ENCODE data around the gene TMEM151B. TPM values are rescaled to one million over a fixed set of nuclear protein-coding genes. Genes with fewer than 3 reads are reported as not detected.

Gene TMEM151B
- total and polyA plus RNA-seq, 2 donors (not counting 1 experiment from before 2014, with no cell fraction given) = 0.01 to 0.10 TPM

DNA sequence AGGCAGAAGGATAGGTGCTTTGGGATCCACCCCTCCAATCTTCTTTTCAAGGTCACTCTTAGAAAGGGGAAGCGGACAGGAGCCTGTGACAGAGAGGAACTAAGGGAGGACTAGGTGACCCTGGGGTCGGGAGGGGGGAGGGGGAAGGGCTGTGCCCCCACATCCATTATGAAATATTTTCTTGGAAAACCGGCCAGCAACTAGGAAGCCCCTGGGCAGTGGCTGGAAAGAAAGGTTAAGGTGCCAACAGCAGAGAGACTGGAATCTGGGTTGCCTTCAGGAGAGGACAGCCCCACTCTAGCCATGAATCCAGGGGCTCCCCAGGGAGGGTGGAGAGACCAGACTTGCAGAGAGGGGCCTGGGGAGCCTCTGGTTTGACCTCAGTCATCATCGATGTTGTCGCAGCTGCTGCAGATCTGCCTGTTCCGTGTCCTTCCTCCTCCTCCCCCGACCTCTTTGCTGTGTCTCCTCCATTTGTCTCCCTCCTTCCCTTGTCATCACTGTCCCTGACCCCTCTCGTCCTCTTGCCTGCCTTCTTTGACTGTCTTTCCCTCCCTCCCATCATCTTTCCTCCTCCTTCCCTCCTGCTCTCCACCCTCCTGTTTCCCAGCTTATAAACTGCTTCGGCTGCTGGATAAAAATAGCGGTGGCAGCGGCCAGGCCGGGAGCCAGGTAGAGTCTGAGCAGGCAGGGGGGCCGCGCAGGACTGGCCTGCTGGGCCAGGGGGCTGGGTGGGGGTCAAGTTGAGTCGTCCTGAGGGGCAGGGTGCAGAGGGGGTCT, 43.7 kb upstream of the TMEM151B start:
- H3K4me3 Mint-ChIP-seq = no peak overlapping the region
- Histone ChIP-seq H4K20me1 (ENCODE audit: control insufficient read depth, insufficient read depth, low read length, poor library complexity, severe bottlenecking) (no peaks in the 10 kb centered on the region), H3K36me3 (replicated peaks in 1 of 2; ENCODE audit: control extremely low read depth in 1 of 2, control insufficient read depth in 1 of 2, extremely low read depth in 1 of 2, insufficient read depth in 2 of 2, low read length in 1 of 2) (no peaks in the 10 kb centered on the region), H3K4me1 (ENCODE audit: control insufficient read depth in 2 of 2, insufficient read depth in 2 of 2, low read length in 2 of 2) (peaks cover 12 to 21% of the 10 kb centered on the region in 2 donors), H3K9ac (ENCODE audit: low read length) (no peak overlapping the region), H3K4me2 (replicated peaks; ENCODE audit: low read depth, low read length, poor library complexity, severe bottlenecking) (no peak overlapping the region), H3K4me3 (ENCODE audit: control extremely low read depth in 1 of 5, extremely low read depth in 1 of 5, insufficient read depth in 1 of 5, low read depth in 2 of 5, low read length in 4 of 5) (no peak overlapping the region), H2AFZ (ENCODE audit: insufficient read depth, low read depth, low read length, poor library complexity, severe bottlenecking) (no peak overlapping the region), H3K9me3 (ENCODE audit: control extremely low read depth in 1 of 3, control insufficient read depth in 2 of 3, insufficient read depth in 1 of 3, low read length in 2 of 3) (no peaks in the 10 kb centered on the region), H3K27me3 (replicated peaks in 1 of 4; ENCODE audit: control extremely low read depth in 1 of 4, control insufficient read depth in 3 of 4, insufficient read depth in 4 of 4, low read length in 3 of 4) (peaks cover 0 to 2% (median 0%) of the 10 kb centered on the region in 4 experiments), H3K27ac (ENCODE audit: low read length in 2 of 2) (no peak overlapping the region), H3K79me2 (ENCODE audit: control insufficient read depth, insufficient read depth, low read length) (peaks cover 5% of the 10 kb centered on the region)
- intact Hi-C loops (cut with micrococcal nuclease) = no loop called here
- no peaks in the 10 kb centered on the region for H3K9me3 Mint-ChIP-seq (ENCODE audit: insufficient read depth)
- 94% methylated on average over 11 of the region's 15 CpGs for WGBS (ENCODE audit: insufficient coverage)
- ChIA-PET POLR2A (no interaction called here), CTCF (interaction anchor here (0.7 to 2.9 kb wide), 5 partner anchors 8 to 79 kb away, joined by 3 to 8 read pairs (median 4); no protein-coding TSS in a partner anchor)
- no peaks in the 10 kb centered on the region for H3K27me3 Mint-ChIP-seq
- DNase-seq (no peak), ATAC-seq (ENCODE audit: low read depth) (no peak)
- TF ChIP-seq EZH2 (IDR thresholded peaks at IDR 0.05; ENCODE audit: borderline replicate concordance, insufficient read depth, low read depth, low read length, poor library complexity, severe bottlenecking) = no peak
- TF ChIP-seq, protein P1, sequence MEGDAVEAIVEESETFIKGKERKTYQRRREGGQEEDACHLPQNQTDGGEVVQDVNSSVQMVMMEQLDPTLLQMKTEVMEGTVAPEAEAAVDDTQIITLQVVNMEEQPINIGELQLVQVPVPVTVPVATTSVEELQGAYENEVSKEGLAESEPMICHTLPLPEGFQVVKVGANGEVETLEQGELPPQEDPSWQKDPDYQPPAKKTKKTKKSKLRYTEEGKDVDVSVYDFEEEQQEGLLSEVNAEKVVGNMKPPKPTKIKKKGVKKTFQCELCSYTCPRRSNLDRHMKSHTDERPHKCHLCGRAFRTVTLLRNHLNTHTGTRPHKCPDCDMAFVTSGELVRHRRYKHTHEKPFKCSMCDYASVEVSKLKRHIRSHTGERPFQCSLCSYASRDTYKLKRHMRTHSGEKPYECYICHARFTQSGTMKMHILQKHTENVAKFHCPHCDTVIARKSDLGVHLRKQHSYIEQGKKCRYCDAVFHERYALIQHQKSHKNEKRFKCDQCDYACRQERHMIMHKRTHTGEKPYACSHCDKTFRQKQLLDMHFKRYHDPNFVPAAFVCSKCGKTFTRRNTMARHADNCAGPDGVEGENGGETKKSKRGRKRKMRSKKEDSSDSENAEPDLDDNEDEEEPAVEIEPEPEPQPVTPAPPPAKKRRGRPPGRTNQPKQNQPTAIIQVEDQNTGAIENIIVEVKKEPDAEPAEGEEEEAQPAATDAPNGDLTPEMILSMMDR (IDR thresholded peaks at IDR 0.05) = no peak
- H3K27ac Mint-ChIP-seq = no peak overlapping the region
- peaks cover 20% of the 10 kb centered on the region for H3K4me1 Mint-ChIP-seq

DNA sequence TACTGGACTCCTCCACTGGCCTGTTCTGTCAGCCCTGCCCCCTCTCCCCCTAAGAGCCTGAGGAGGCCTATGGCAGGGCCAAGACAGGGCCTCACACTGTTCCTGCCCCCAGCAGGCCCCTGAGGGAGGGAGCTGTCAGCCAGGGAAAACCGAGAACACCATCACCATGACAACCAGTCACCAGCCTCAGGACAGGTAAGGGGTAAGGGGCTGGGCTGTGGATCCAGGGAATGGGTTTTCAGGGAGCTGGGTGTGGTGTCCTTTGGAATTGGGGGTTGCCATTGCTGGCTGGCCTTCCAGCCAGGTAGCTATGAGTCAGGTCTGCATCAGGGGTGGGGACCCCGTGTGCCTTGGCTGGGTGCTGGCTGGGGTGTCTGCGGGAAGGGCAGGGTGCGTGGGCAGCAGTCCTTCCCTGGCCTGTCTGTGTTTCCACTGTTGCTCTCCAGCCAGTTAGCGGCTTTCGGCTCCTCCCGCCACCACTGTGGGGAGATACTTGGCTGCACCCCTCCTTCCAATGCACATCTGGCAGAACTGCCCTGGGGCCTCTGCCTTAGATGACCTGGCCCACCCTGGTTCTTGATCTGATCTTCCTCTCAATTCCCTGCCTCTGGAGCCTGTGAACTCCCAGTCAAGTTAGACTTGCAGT, 43.0 kb upstream of the TMEM151B start:
- no peak overlapping the region for H3K4me2 ChIP-seq (replicated peaks; ENCODE audit: low read depth, low read length, poor library complexity, severe bottlenecking)
- H3K4me3 ChIP-seq (ENCODE audit: control extremely low read depth in 1 of 5, extremely low read depth in 1 of 5, insufficient read depth in 1 of 5, low read depth in 2 of 5, low read length in 4 of 5) = no peak overlapping the region
- no peak for DNase-seq
- ChIA-PET POLR2A (no interaction called here), CTCF (interaction anchor here (0.9 to 1.8 kb wide), 4 partner anchors 9 to 30 kb away, joined by 3 to 6 read pairs (median 4); no protein-coding TSS in a partner anchor)
- no peaks in the 10 kb centered on the region for H3K36me3 ChIP-seq (replicated peaks in 1 of 2; ENCODE audit: control extremely low read depth in 1 of 2, control insufficient read depth in 1 of 2, extremely low read depth in 1 of 2, insufficient read depth in 2 of 2, low read length in 1 of 2)
- no peak overlapping the region for H3K27ac ChIP-seq (ENCODE audit: low read length in 2 of 2)
- Mint-ChIP-seq H3K9me3 (ENCODE audit: insufficient read depth) (no peaks in the 10 kb centered on the region), H3K4me1 (peaks cover 16% of the 10 kb centered on the region), H3K4me3 (no peak overlapping the region), H3K27ac (no peak overlapping the region), H3K27me3 (no peaks in the 10 kb centered on the region)
- intact Hi-C loops (cut with micrococcal nuclease) = no loop called here
- H3K9ac ChIP-seq (ENCODE audit: low read length) = no peak overlapping the region
- no peak overlapping the region for H2AFZ ChIP-seq (ENCODE audit: insufficient read depth, low read depth, low read length, poor library complexity, severe bottlenecking)
- no peaks in the 10 kb centered on the region for H4K20me1 ChIP-seq (ENCODE audit: control insufficient read depth, insufficient read depth, low read length, poor library complexity, severe bottlenecking)
- no peak for ATAC-seq (ENCODE audit: low read depth)
- no peaks in the 10 kb centered on the region for H3K9me3 ChIP-seq (ENCODE audit: control extremely low read depth in 1 of 3, control insufficient read depth in 2 of 3, insufficient read depth in 1 of 3, low read length in 2 of 3)
- TF ChIP-seq, protein P1 (IDR thresholded peaks at IDR 0.05) = no peak
- TF ChIP-seq EZH2 (IDR thresholded peaks at IDR 0.05; ENCODE audit: borderline replicate concordance, insufficient read depth, low read depth, low read length, poor library complexity, severe bottlenecking) = no peak
- 98% methylated on average over 6 of the region's 7 CpGs for whole genome bisulfite sequencing (ENCODE audit: insufficient coverage)
- H3K4me1 ChIP-seq (ENCODE audit: control insufficient read depth in 2 of 2, insufficient read depth in 2 of 2, low read length in 2 of 2) = peaks cover 12 to 17% of the 10 kb centered on the region in 2 donors
- H3K27me3 ChIP-seq (replicated peaks in 1 of 4; ENCODE audit: control extremely low read depth in 1 of 4, control insufficient read depth in 3 of 4, insufficient read depth in 4 of 4, low read length in 3 of 4) = peaks cover 0 to 2% (median 0%) of the 10 kb centered on the region in 4 experiments
- peaks cover 5% of the 10 kb centered on the region for H3K79me2 ChIP-seq (ENCODE audit: control insufficient read depth, insufficient read depth, low read length)
